Suprapubic skin (tissue), 3 donors: ENCODE data around the gene SEMA5A.

Source experiments
- CTCF ChIP-seq, 2 donors: fragments of 200-600 bp in 1 of 2; fragments of 450-650 bp in 1 of 2; sonication (generic) in 1 of 2; IDR thresholded peaks; one replicate each; pipeline ENCODE4 v1.5.1; 2016 to 2019; ENCODE audit warnings: antibody characterized with exemption in 2 of 2, mild to moderate bottlenecking in 1 of 2, moderate library complexity in 1 of 2
- POLR2A ChIP-seq, 2 donors: fragments of 450-650 bp; IDR thresholded peaks; one replicate each; pipeline ENCODE4 v1.6.1; 2017; ENCODE audit warnings: antibody characterized with exemption in 2 of 2, mild to moderate bottlenecking in 2 of 2, moderate library complexity in 2 of 2

GRCh38 chr5:9429691-9430215, 116.1 kb downstream of the SEMA5A start:
- TF ChIP-seq CTCF (IDR thresholded peaks at IDR 0.05) (no peak), POLR2A (IDR thresholded peaks at IDR 0.05) (no peak)
